Testis (tissue), 2 donors: Measurements from ENCODE around the gene CTDNEP1.

Experiments used
- POLR2A ChIP-seq: fragments of 450-650 bp; IDR thresholded peaks from one replicate; pipeline ENCODE4 v1.6.1; 2017; ENCODE audit warnings: antibody characterized with exemption, mild to moderate bottlenecking, moderate library complexity
- TF ChIP-seq, protein P1 (sequence below), 3 experiments: fragments of 450-650 bp in 2 of 3; fragments of 200-600 bp in 1 of 3; sonication (generic) in 1 of 3; IDR thresholded peaks; one replicate each; pipeline ENCODE4 v1.5.1; 2016 to 2019; ENCODE audit warnings: antibody characterized with exemption in 3 of 3, mild to moderate bottlenecking in 2 of 3, moderate library complexity in 1 of 3

DNA sequence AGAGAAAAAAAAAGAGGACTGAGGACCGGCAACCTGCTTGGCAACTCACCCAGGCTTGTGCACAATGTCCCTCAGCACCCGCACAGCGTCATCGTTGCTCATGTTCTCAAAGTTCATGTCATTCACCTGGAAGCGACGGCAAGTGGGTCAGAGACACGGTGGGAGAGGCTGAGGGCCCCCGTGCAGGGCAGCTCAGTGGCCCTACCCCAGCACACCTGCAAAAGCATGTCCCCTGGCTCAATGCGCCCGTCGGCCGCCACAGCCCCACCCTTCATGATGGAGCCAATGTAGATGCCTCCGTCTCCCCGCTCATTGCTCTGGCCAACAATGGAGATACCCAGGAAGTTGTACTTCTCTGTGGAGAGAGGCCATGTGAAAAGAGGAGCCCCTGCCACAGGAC lies 22.6 kb downstream of the CTDNEP1 start:
- TF ChIP-seq, protein P1, sequence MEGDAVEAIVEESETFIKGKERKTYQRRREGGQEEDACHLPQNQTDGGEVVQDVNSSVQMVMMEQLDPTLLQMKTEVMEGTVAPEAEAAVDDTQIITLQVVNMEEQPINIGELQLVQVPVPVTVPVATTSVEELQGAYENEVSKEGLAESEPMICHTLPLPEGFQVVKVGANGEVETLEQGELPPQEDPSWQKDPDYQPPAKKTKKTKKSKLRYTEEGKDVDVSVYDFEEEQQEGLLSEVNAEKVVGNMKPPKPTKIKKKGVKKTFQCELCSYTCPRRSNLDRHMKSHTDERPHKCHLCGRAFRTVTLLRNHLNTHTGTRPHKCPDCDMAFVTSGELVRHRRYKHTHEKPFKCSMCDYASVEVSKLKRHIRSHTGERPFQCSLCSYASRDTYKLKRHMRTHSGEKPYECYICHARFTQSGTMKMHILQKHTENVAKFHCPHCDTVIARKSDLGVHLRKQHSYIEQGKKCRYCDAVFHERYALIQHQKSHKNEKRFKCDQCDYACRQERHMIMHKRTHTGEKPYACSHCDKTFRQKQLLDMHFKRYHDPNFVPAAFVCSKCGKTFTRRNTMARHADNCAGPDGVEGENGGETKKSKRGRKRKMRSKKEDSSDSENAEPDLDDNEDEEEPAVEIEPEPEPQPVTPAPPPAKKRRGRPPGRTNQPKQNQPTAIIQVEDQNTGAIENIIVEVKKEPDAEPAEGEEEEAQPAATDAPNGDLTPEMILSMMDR (IDR thresholded peaks at IDR 0.05) = no peak
- TF ChIP-seq POLR2A = no peak
